Ishikawa (cell line): ENCODE measurements around the gene MVD.

Source experiments
- CEBPB ChIP-seq: IDR thresholded peaks from 2 replicates; pipeline ENCODE4 v1.6.1; 2012
- EP300 ChIP-seq: IDR thresholded peaks from 2 replicates; pipeline ENCODE4 v1.6.1; 2012; ENCODE audit warnings: borderline replicate concordance
- YY1 ChIP-seq: IDR thresholded peaks from 2 replicates; pipeline ENCODE4 v1.6.1; 2012; ENCODE audit warnings: low read depth
- TF ChIP-seq, protein P1 (sequence below): IDR thresholded peaks from 2 replicates; pipeline ENCODE4 v1.6.1; 2012; ENCODE audit warnings: low read depth, mild to moderate bottlenecking

DNA sequence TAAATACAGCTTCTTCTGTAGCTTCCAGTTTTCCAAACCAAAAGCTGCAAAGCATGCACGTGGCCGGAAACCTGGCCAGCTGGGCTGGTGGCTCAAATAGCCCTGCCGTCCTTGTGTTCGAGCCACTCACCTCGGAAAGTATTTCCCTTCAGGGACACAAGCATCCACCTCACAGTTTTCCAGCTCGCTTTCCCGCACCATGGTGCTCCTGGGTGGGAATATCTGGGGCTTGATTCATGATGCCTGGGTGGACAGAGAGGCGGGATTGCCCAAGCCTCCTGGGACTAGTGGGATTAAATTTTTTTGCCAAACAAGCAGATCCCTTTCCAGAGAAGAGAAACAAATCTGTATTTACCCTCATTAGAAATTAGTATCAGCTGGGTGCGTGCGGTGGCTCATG is 7.1 kb upstream of the MVD start:
- TF ChIP-seq CEBPB (no peak), EP300 (no peak), YY1 (no peak)
- TF ChIP-seq, protein P1, sequence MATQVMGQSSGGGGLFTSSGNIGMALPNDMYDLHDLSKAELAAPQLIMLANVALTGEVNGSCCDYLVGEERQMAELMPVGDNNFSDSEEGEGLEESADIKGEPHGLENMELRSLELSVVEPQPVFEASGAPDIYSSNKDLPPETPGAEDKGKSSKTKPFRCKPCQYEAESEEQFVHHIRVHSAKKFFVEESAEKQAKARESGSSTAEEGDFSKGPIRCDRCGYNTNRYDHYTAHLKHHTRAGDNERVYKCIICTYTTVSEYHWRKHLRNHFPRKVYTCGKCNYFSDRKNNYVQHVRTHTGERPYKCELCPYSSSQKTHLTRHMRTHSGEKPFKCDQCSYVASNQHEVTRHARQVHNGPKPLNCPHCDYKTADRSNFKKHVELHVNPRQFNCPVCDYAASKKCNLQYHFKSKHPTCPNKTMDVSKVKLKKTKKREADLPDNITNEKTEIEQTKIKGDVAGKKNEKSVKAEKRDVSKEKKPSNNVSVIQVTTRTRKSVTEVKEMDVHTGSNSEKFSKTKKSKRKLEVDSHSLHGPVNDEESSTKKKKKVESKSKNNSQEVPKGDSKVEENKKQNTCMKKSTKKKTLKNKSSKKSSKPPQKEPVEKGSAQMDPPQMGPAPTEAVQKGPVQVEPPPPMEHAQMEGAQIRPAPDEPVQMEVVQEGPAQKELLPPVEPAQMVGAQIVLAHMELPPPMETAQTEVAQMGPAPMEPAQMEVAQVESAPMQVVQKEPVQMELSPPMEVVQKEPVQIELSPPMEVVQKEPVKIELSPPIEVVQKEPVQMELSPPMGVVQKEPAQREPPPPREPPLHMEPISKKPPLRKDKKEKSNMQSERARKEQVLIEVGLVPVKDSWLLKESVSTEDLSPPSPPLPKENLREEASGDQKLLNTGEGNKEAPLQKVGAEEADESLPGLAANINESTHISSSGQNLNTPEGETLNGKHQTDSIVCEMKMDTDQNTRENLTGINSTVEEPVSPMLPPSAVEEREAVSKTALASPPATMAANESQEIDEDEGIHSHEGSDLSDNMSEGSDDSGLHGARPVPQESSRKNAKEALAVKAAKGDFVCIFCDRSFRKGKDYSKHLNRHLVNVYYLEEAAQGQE = no peak
